Measurements from ENCODE around the gene SLC1A5. TPM values are rescaled to one million over a fixed set of nuclear protein-coding genes. Genes with fewer than 3 reads are reported as not detected.
"Not testable (repeated sequence)": the region's sequence is repeated elsewhere in the genome, so short reads cannot be mapped to it uniquely, and the experiment has no call there.

Gene SLC1A5
- total RNA-seq, 1 donor from 2014 or later, result 39.5 TPM

- Histone ChIP-seq H3K9me3 (ENCODE audit: low read depth) (no peaks in the 10 kb centered on the region), H3K27ac (peak overlapping the region; percentile 14), H3K27me3 (peaks cover 6% of the 10 kb centered on the region), H4K20me1 (ENCODE audit: low read depth) (peaks cover 50% of the 10 kb centered on the region), H2AFZ (replicated peaks) (no peak overlapping the region), H3K79me2 (ENCODE audit: low read depth) (peaks cover 72% of the 10 kb centered on the region), H3K4me2 (peak overlapping the region; percentile 78), H3K4me3 (peak overlapping the region; percentile 53), H3F3A (ENCODE audit: low read depth) (peaks cover 20% of the 10 kb centered on the region), H3K4me1 (peaks cover 20% of the 10 kb centered on the region), H3K9ac (no peak overlapping the region), H3K36me3 (no peaks in the 10 kb centered on the region)
- H3K9me3 Mint-ChIP-seq, result no peaks in the 10 kb centered on the region
- TF ChIP-seq CTCF (IDR thresholded peaks at IDR 0.05) (peak; percentile 56), EZH2phosphoT487 (IDR thresholded peaks at IDR 0.05) (no peak)
- peak overlapping the region; percentile 77 for H3K4me3 Mint-ChIP-seq
- peak; percentile 74 for DNase-seq (ENCODE audit: low spot score)
- H3K27me3 Mint-ChIP-seq (ENCODE audit: insufficient read depth, low read depth), result peaks cover 4% of the 10 kb centered on the region
- H3K4me1 Mint-ChIP-seq, result peaks cover 41% of the 10 kb centered on the region
- H3K36me3 Mint-ChIP-seq, result peaks cover 8% of the 10 kb centered on the region
- H3K27ac Mint-ChIP-seq, result peak overlapping the region; percentile 94
Observed at GRCh38 chr19:46784262-46785053, 3.9 kb downstream of the SLC1A5 start.

GRCh38 chr19:46783670-46784069 is 4.7 kb downstream of the SLC1A5 start:
- H3K27ac ChIP-seq, result no peak overlapping the region
- peak overlapping the region; percentile 78 for H3K4me2 ChIP-seq

GRCh38 chr19:46782355-46783019 is 5.9 kb downstream of the SLC1A5 start:
- Histone ChIP-seq H3F3A (ENCODE audit: low read depth) (peaks cover 13% of the 10 kb centered on the region), H3K4me2 (no peak overlapping the region), H3K9ac (no peak overlapping the region), H3K79me2 (ENCODE audit: low read depth) (peaks cover 64% of the 10 kb centered on the region), H3K4me3 (no peak overlapping the region), H4K20me1 (ENCODE audit: low read depth) (peaks cover 46% of the 10 kb centered on the region), H3K27me3 (no peaks in the 10 kb centered on the region), H3K4me1 (peaks cover 20% of the 10 kb centered on the region), H3K27ac (no peak overlapping the region), H3K36me3 (no peaks in the 10 kb centered on the region), H2AFZ (replicated peaks) (no peak overlapping the region), H3K9me3 (ENCODE audit: low read depth) (no peaks in the 10 kb centered on the region)
- no peak for TF ChIP-seq EZH2phosphoT487 (IDR thresholded peaks at IDR 0.05)
- no peak for TF ChIP-seq CTCF (IDR thresholded peaks at IDR 0.05)
- no peak for TF ChIP-seq EZH2 (IDR thresholded peaks at IDR 0.05)
- Mint-ChIP-seq H3K4me1 (peaks cover 41% of the 10 kb centered on the region), H3K36me3 (peaks cover 16% of the 10 kb centered on the region), H3K27me3 (ENCODE audit: insufficient read depth, low read depth) (peaks cover 2% of the 10 kb centered on the region), H3K9me3 (no peaks in the 10 kb centered on the region), H3K4me3 (peak overlapping the region; percentile 78), H3K27ac (peak overlapping the region; percentile 50)
- DNase-seq (ENCODE audit: low spot score), result no peak

More at GRCh38 chr19:46783670-46784069, 4.7 kb downstream of the SLC1A5 start:
- peaks cover 13% of the 10 kb centered on the region for H3F3A ChIP-seq (ENCODE audit: low read depth)
- peak overlapping the region; percentile 53 for H3K4me3 ChIP-seq
- Mint-ChIP-seq H3K27ac (peak overlapping the region; percentile 94), H3K4me3 (peak overlapping the region; percentile 77), H3K27me3 (ENCODE audit: insufficient read depth, low read depth) (peaks cover 4% of the 10 kb centered on the region), H3K4me1 (peaks cover 41% of the 10 kb centered on the region), H3K36me3 (peaks cover 10% of the 10 kb centered on the region), H3K9me3 (no peaks in the 10 kb centered on the region)
- no peaks in the 10 kb centered on the region for H3K9me3 ChIP-seq (ENCODE audit: low read depth)
- peaks cover 20% of the 10 kb centered on the region for H3K4me1 ChIP-seq
- H3K79me2 ChIP-seq (ENCODE audit: low read depth), result peaks cover 72% of the 10 kb centered on the region
- H3K27me3 ChIP-seq, result no peaks in the 10 kb centered on the region
- peaks cover 50% of the 10 kb centered on the region for H4K20me1 ChIP-seq (ENCODE audit: low read depth)
- H2AFZ ChIP-seq (replicated peaks), result no peak overlapping the region
- no peaks in the 10 kb centered on the region for H3K36me3 ChIP-seq
- H3K9ac ChIP-seq, result no peak overlapping the region
- no peak for DNase-seq (ENCODE audit: low spot score)
- TF ChIP-seq EZH2 (IDR thresholded peaks at IDR 0.05), result no peak
- TF ChIP-seq EZH2phosphoT487 (IDR thresholded peaks at IDR 0.05), result no peak
- TF ChIP-seq CTCF (IDR thresholded peaks at IDR 0.05), result no peak

GRCh38 chr19:46777956-46778645 is 10.3 kb downstream of the SLC1A5 start:
- not testable (repeated sequence) for H3F3A ChIP-seq (ENCODE audit: low read depth); H3K27ac ChIP-seq; H3K27ac Mint-ChIP-seq; H3K4me3 Mint-ChIP-seq; H3K27me3 Mint-ChIP-seq (ENCODE audit: insufficient read depth, low read depth); H3K27me3 ChIP-seq; H3K9me3 ChIP-seq (ENCODE audit: low read depth); H3K4me3 ChIP-seq; H3K4me1 Mint-ChIP-seq; H3K4me1 ChIP-seq; H2AFZ ChIP-seq (replicated peaks); H3K36me3 ChIP-seq; H4K20me1 ChIP-seq (ENCODE audit: low read depth); DNase-seq (ENCODE audit: low spot score); H3K4me2 ChIP-seq; H3K9me3 Mint-ChIP-seq; H3K9ac ChIP-seq
- H3K36me3 Mint-ChIP-seq, result peaks cover 30% of the 10 kb centered on the region
- peaks cover 20% of the 10 kb centered on the region for H3K79me2 ChIP-seq (ENCODE audit: low read depth)

Measured in neural progenitor cell (in vitro differentiated cells).